Thyroid gland (tissue), 4 donors: ENCODE results near the gene DCUN1D2.

ENCODE experiments used
- CTCF ChIP-seq, 6 experiments: fragments of 200-600 bp in 3 of 6; fragments of 450-650 bp in 3 of 6; sonication (generic) in 3 of 6; IDR thresholded peaks; one replicate each; pipeline ENCODE4 v1.5.1; 2016 to 2019; ENCODE audit warnings: antibody characterized with exemption in 6 of 6, mild to moderate bottlenecking in 2 of 6, inconsistent platforms in 1 of 6, moderate library complexity in 1 of 6
- POLR2A ChIP-seq, 2 donors: fragments of 450-650 bp; IDR thresholded peaks; one replicate each; pipeline ENCODE4 v1.6.1; 2017; ENCODE audit warnings: antibody characterized with exemption in 2 of 2, mild to moderate bottlenecking in 2 of 2, moderate library complexity in 1 of 2

- TF ChIP-seq CTCF (IDR thresholded peaks at IDR 0.05) (no peak), POLR2A (IDR thresholded peaks at IDR 0.05) (no peak)
These were observed 42.0 kb downstream of the DCUN1D2 start for GRCh38 chr13:113448545-113448884.
